Kidney (tissue), 14 donors: ENCODE data around the gene SLC16A6. TPM values are rescaled to one million over a fixed set of nuclear protein-coding genes. Genes with fewer than 3 reads are reported as not detected.
A peak's percentile ranks its signal among the peaks of the same experiment; 100 is the strongest.

Experiments used
- DNase-seq, 5 donors: peaks; one replicate each; pipeline ENCODE4 v3.0.0-alpha.2; 2013 to 2020
- FAIRE-seq: peaks from 2 replicates; lab custom pipeline; 2012; peaks lifted over from hg19 to GRCh38; lab: Jason Lieb, UNC
- H3K27ac ChIP-seq, 2 donors: one replicate each; pipeline ENCODE4 v1.7.0; 2013; ENCODE audit warnings: low read depth in 2 of 2, low read length in 2 of 2, inconsistent platforms in 1 of 2
- H3K27me3 ChIP-seq: one replicate; pipeline ENCODE4 v1.7.1; 2013; ENCODE audit warnings: low read length, inconsistent platforms; ENCODE audit not compliant: control insufficient read depth, insufficient read depth
- H3K36me3 ChIP-seq, 3 donors: one replicate each; pipeline versions ENCODE4 v1.7.0 to v1.7.1; 2013; ENCODE audit warnings: low read length in 3 of 3, control low read depth in 1 of 3, inconsistent platforms in 1 of 3; ENCODE audit not compliant: insufficient read depth in 3 of 3, control insufficient read depth in 2 of 3
- H3K4me1 ChIP-seq, 3 donors: one replicate each; pipeline versions ENCODE4 v1.7.0 to v1.7.1; 2013; ENCODE audit warnings: low read length in 3 of 3, inconsistent platforms in 1 of 3, low read depth in 1 of 3; ENCODE audit not compliant: control insufficient read depth in 2 of 3, insufficient read depth in 2 of 3
- H3K4me3 ChIP-seq, 3 donors: one replicate each; pipeline versions ENCODE4 v1.7.0 to v1.8.1; 2013; ENCODE audit warnings: low read length in 3 of 3, control low read depth in 1 of 3, inconsistent platforms in 1 of 3
- H3K9ac ChIP-seq, 3 donors: one replicate each; pipeline versions ENCODE4 v1.7.0 to v1.7.1; 2013; ENCODE audit warnings: low read length in 3 of 3, control low read depth in 1 of 3, inconsistent platforms in 1 of 3
- H3K9me3 ChIP-seq, 3 donors: one replicate each; pipeline versions ENCODE4 v1.7.0 to v1.7.1; 2013; ENCODE audit warnings: low read length in 3 of 3, control low read depth in 1 of 3, inconsistent platforms in 1 of 3; ENCODE audit not compliant: control insufficient read depth in 2 of 3, insufficient read depth in 1 of 3
- intact Hi-C: fragments of 100-400 bp; cut with DNase I; formaldehyde crosslinking; loops from one replicate; pipeline ENCODE4 v1.11.1; 2022
- polyA plus RNA-seq: library from polyadenylated mRNA; stranded (reverse); fragments of 350-450 nt; fragmentation: Illumina TruSeq; extraction: RNeasy Lipid Tissue Mini Kit (QIAGEN cat#74804); gene quantifications from one replicate; pipeline ENCODE4 v1.2.3, GENCODE V29; 2014; ENCODE audit warnings: low read depth, low replicate concordance; ENCODE audit not compliant: insufficient read depth
- total RNA-seq: library from RNA; stranded (reverse); fragmentation: NEBNext Ultra II Directional; extraction: Animal tissue kit (Norgen Biotek cat#: 25700); gene quantifications from one replicate; pipeline ENCODE4 v1.2.1, GENCODE V29; 2021
- TF ChIP-seq, protein P1 (sequence below): IDR thresholded peaks from 3 replicates; pipeline ENCODE4 v1.5.1; 2012; ENCODE audit warnings: mild to moderate bottlenecking, moderate library complexity, borderline replicate concordance; ENCODE audit not compliant: insufficient read depth; ENCODE audit errors: extremely low read depth
- donor health status: control.
- donor health status: control.
- donor health status: control.
- donor health status: control.
- donor health status: control.
- donor health status: DM: yes; HTN: yes; CAD: no.
- donor health status: Normal renal cell carcinoma (clear cell type).

The SLC16A6 gene
- total and polyA plus RNA-seq, 2 donors from 2014 or later = 0.82 to 3.6 TPM

DNA sequence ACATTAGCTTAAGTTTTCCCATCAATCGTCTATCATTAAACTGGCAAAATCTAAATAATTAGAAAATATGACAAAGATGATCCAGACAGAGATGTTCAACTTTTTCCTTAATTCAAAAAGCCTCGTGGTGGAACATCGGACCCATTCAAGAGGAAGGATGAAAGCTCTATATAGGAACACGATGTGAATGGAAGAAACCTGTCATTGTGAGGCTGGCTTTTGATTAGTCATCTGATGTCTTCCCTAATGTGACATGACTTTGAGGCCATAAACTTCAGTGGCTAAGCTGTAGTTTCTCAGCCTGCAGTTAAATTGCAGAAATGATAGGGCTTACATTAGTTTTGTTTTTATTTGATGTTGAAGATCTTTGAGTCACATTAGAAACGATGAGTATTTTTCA lies 42.0 kb downstream of the SLC16A6 start:
- FAIRE-seq = no peak
- peaks cover 0 to 6% (median 2%) of the 10 kb centered on the region in 3 donors for H3K36me3 ChIP-seq
- TF ChIP-seq, protein P1, sequence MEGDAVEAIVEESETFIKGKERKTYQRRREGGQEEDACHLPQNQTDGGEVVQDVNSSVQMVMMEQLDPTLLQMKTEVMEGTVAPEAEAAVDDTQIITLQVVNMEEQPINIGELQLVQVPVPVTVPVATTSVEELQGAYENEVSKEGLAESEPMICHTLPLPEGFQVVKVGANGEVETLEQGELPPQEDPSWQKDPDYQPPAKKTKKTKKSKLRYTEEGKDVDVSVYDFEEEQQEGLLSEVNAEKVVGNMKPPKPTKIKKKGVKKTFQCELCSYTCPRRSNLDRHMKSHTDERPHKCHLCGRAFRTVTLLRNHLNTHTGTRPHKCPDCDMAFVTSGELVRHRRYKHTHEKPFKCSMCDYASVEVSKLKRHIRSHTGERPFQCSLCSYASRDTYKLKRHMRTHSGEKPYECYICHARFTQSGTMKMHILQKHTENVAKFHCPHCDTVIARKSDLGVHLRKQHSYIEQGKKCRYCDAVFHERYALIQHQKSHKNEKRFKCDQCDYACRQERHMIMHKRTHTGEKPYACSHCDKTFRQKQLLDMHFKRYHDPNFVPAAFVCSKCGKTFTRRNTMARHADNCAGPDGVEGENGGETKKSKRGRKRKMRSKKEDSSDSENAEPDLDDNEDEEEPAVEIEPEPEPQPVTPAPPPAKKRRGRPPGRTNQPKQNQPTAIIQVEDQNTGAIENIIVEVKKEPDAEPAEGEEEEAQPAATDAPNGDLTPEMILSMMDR = no peak
- H3K4me1 ChIP-seq = peaks cover 0 to 4% (median 3%) of the 10 kb centered on the region in 3 donors
- peak overlapping the region; percentile 89 to 95 for H3K27ac ChIP-seq
- no peak for DNase-seq
- no peaks in the 10 kb centered on the region for H3K27me3 ChIP-seq
- H3K9ac ChIP-seq = peak overlapping the region in 2 of 3 donors; percentile 57 to 95
- H3K4me3 ChIP-seq = peak overlapping the region in 1 of 3 donors; percentile 74
- intact Hi-C loops = no loop called here
- H3K9me3 ChIP-seq = no peaks in the 10 kb centered on the region

DNA sequence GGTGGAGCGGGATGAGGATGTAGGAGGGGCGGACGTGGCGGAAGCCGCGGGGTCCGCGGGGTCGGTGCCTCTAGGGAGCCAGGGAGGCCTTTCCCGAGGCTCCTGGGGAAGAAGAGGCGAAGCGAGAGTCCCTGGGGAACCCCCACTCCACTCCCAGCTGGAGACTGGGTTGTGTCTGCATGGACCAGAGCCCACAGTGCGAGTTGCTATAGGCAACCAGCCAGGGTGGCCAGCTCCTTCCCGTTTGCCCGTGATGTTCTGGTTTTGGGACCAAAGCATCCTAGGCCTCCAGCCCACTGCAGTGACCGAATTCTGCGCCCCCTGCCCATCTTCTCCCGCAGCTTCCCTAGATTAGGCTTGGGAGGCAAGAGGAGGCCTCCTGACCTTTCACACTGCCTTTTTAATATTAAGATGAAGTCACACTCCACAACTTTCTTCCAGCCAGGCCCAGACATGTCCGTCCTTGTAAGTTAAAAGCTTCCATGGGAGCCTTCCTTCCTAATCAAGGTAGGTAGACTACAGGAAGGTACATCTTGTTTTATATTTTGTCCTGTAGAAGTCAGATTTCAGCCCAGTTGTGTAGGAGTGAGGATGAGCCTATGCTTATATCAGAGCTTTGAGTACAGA lies 42.6 kb downstream of the SLC16A6 start:
- intact Hi-C loops = no loop called here
- no peaks in the 10 kb centered on the region for H3K9me3 ChIP-seq
- H3K4me1 ChIP-seq = peaks cover 0 to 4% (median 3%) of the 10 kb centered on the region in 3 donors
- peaks cover 0 to 6% (median 2%) of the 10 kb centered on the region in 3 donors for H3K36me3 ChIP-seq
- DNase-seq = no peak
- peak overlapping the region; percentile 67 to 84 (median 74) for H3K4me3 ChIP-seq
- H3K27me3 ChIP-seq = no peaks in the 10 kb centered on the region
- peak overlapping the region; percentile 89 to 95 for H3K27ac ChIP-seq
- no peak for FAIRE-seq
- TF ChIP-seq, protein P1 = no peak
- H3K9ac ChIP-seq = peak overlapping the region; percentile 57 to 96 (median 95)

DNA sequence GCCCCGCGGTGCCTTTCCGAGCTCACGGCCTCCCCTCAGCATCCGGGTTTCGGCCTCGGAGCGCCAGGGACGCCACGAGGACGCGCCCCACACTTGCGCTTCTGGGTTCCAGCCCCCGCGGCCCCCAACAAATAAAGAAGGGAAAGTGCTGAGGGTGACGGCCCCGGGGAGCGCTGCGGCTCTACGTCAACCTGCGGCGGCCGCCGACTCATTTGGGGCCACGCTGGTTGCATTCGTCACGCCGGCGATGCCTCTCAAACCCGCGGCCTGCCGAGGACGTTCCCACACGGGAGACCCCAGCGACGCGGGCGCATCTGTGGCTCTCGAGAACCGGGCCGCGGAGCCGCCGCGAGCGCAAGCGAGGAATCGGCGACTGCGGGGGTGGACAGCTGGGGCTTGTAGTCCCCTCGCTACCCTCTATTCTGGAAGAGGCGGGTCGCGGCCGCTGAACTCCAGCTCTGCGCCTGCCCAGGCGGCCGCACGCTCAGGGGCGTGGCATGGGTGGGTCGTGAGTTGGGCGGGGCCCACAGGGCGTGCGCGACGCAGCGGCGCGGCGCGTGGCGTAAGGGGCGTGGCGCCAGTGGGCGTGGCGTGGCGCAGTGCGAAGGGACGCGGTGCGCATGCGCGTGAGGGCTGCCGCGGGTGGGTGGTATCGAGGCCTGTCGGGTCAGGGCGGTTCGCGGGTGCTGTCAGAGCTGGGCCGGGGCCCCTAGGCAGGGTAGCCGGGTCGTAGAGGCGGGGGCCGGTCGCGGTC lies 43.3 kb downstream of the SLC16A6 start, which contains the start of gene AMZ2:
TSS of gene AMZ2 (plus strand) at position 599 of the 754 bp plus-strand sequence. CDS start 2,145 bp downstream, outside the sequence.
- Histone ChIP-seq H3K4me3 (peak within 1 kb of the TSS; percentile 67 to 84 (median 74)), H3K27ac (peak within 1 kb of the TSS; percentile 89 to 95), H3K9me3 (no peaks in the 10 kb centered on the region), H3K9ac (peak within 1 kb of the TSS; percentile 57 to 96 (median 95)), H3K27me3 (no peaks in the 10 kb centered on the region), H3K36me3 (peaks cover 0 to 6% (median 2%) of the 10 kb centered on the region in 3 donors), H3K4me1 (peaks cover 0 to 4% (median 3%) of the 10 kb centered on the region in 3 donors)
- TF ChIP-seq, protein P1 = no peak
- DNase-seq (peak; percentile 96 to 98 (median 97)), FAIRE-seq (no peak)
- intact Hi-C loops = no loop called here
